IMR-90 (cell line): ENCODE results near the gene ATOSB. TPM values are rescaled to one million over a fixed set of nuclear protein-coding genes. Genes with fewer than 3 reads are reported as not detected.
A peak's percentile ranks its signal among the peaks of the same experiment; 100 is the strongest.

ENCODE experiments used
- ATAC-seq: fragments of 200-7000 bp; cut with Tn5 transposase; 2 replicates; pipeline ENCODE4 v1.9.1; 2020; ENCODE audit warnings: low read depth, mild to moderate bottlenecking, moderate library complexity
- BruUV-seq: library from RNA; stranded (reverse); fragments of 400-500 nt; replicated peaks from 2 replicates; lab custom pipeline; 2021; lab: Mats Ljungman, UMichigan
- CTCF ChIA-PET: fragments of 300-600 bp; formaldehyde crosslinking; extraction: SDS; loops from one replicate; lab custom pipeline; 2021; ENCODE audit warnings: antibody characterized with exemption; lab: Yijun Ruan, JAX
- POLR2A ChIA-PET: fragments of 300-600 bp; sonication (Branson Sonifier 250); formaldehyde crosslinking; loops from one replicate; lab custom pipeline; 2022; ENCODE audit warnings: antibody characterized with exemption; ENCODE audit not compliant: unreplicated experiment; lab: Charles Lee
- DNase-seq: peaks from one replicate; pipeline ENCODE4 v3.0.0; 2013
- H2AFZ ChIP-seq: replicated peaks from 2 replicates; pipeline ENCODE3; 2013; ENCODE audit warnings: low read length, mild to moderate bottlenecking; ENCODE audit not compliant: poor library complexity
- H2AK5ac ChIP-seq: 2 replicates; pipeline ENCODE4 v1.6.1; 2013; ENCODE audit warnings: low read depth, low read length, inconsistent platforms
- H2AK9ac ChIP-seq: replicated peaks from 2 replicates; pipeline ENCODE3; 2013; ENCODE audit warnings: mild to moderate bottlenecking, low read depth, low read length, moderate library complexity; ENCODE audit not compliant: poor library complexity
- H2BK120ac ChIP-seq: 2 replicates; pipeline ENCODE4 v1.6.1; 2013; ENCODE audit warnings: low read depth, low read length, inconsistent platforms
- H2BK15ac ChIP-seq: 3 replicates; pipeline ENCODE4 v1.6.1; 2013; ENCODE audit warnings: low read depth, low read length, inconsistent platforms
- H2BK20ac ChIP-seq: 2 replicates; pipeline ENCODE4 v1.6.1; 2013; ENCODE audit warnings: low read depth, mild to moderate bottlenecking, inconsistent platforms, low read length, moderate library complexity
- H2BK5ac ChIP-seq: 2 replicates; pipeline ENCODE4 v1.6.1; 2013; ENCODE audit warnings: mild to moderate bottlenecking, low read depth, low read length, inconsistent platforms; ENCODE audit not compliant: poor library complexity, severe bottlenecking
- H3K14ac ChIP-seq: replicated peaks from 2 replicates; pipeline ENCODE4 v1.6.1; 2013; ENCODE audit warnings: low read depth, low read length, inconsistent platforms
- H3K18ac ChIP-seq: 2 replicates; pipeline ENCODE4 v1.6.1; 2013; ENCODE audit warnings: low read depth, low read length, control low read depth
- H3K23ac ChIP-seq: 2 replicates; pipeline ENCODE4 v1.6.1; 2013; ENCODE audit warnings: low read depth, low read length, inconsistent platforms
- H3K27ac ChIP-seq: 2 replicates; pipeline ENCODE4 v1.5.1; 2013; ENCODE audit warnings: mild to moderate bottlenecking, control low read depth, low read length; ENCODE audit not compliant: insufficient read depth
- H3K27me3 ChIP-seq: 2 replicates; pipeline ENCODE4 v1.6.1; 2013; ENCODE audit warnings: low read length; ENCODE audit not compliant: control insufficient read depth, insufficient read depth
- H3K36me3 ChIP-seq: 2 replicates; pipeline ENCODE4 v1.6.1; 2013; ENCODE audit warnings: low read length, mixed read lengths; ENCODE audit not compliant: control insufficient read depth, insufficient read depth
- H3K4ac ChIP-seq: 2 replicates; pipeline ENCODE4 v1.6.1; 2013; ENCODE audit warnings: low read depth, low read length, inconsistent platforms
- H3K4me1 ChIP-seq: 2 replicates; pipeline ENCODE4 v1.6.1; 2013; ENCODE audit warnings: low read length, mixed read lengths; ENCODE audit not compliant: control insufficient read depth, insufficient read depth
- H3K4me2 ChIP-seq: 2 replicates; pipeline ENCODE4 v1.6.1; 2013; ENCODE audit warnings: low read depth, mild to moderate bottlenecking, control low read depth, low read length, moderate library complexity
- H3K4me3 ChIP-seq: 2 replicates; pipeline ENCODE4 v1.5.1; 2013; ENCODE audit warnings: low read depth, mild to moderate bottlenecking, control low read depth, low read length, moderate library complexity; ENCODE audit not compliant: insufficient read depth
- H3K56ac ChIP-seq: 2 replicates; pipeline ENCODE4 v1.6.1; 2013; ENCODE audit warnings: low read length, inconsistent platforms; ENCODE audit not compliant: insufficient read depth; ENCODE audit errors: extremely low read depth
- H3K79me1 ChIP-seq, 2 experiments: 2 replicates each; pipeline ENCODE4 v1.6.1; 2013; ENCODE audit warnings: low read length in 2 of 2, inconsistent platforms in 1 of 2, low read depth in 1 of 2
- H3K9ac ChIP-seq: 2 replicates; pipeline ENCODE4 v1.6.1; 2013; ENCODE audit warnings: low read depth, low read length, control low read depth
- H3K9me1 ChIP-seq: 2 replicates; pipeline ENCODE4 v1.6.1; 2013; ENCODE audit warnings: low read length, inconsistent platforms; ENCODE audit not compliant: insufficient read depth
- H3K9me3 ChIP-seq: 2 replicates; pipeline ENCODE4 v1.6.1; 2013; ENCODE audit warnings: low read length; ENCODE audit not compliant: control insufficient read depth, insufficient read depth
- H4K20me1 ChIP-seq: 2 replicates; pipeline ENCODE4 v1.6.1; 2013; ENCODE audit warnings: low read length, inconsistent platforms; ENCODE audit not compliant: insufficient read depth
- H4K5ac ChIP-seq: 2 replicates; pipeline ENCODE4 v1.6.1; 2013; ENCODE audit warnings: mild to moderate bottlenecking, low read depth, low read length, control low read depth
- H4K8ac ChIP-seq, 2 experiments: 2 replicates each; pipeline ENCODE4 v1.6.1; 2013; ENCODE audit warnings: low read depth in 2 of 2, low read length in 2 of 2, control low read depth in 1 of 2, inconsistent platforms in 1 of 2
- H4K91ac ChIP-seq: 2 replicates; pipeline ENCODE4 v1.6.1; 2013; ENCODE audit warnings: low read depth, low read length, inconsistent platforms; ENCODE audit not compliant: insufficient read depth
- BHLHE40 ChIP-seq: fragments of 150-350 bp; IDR thresholded peaks from 2 replicates; pipeline ENCODE4 v1.6.1; 2016; ENCODE audit warnings: mild to moderate bottlenecking, low read depth, low read length
- CEBPB ChIP-seq: IDR thresholded peaks from 2 replicates; pipeline ENCODE4 v1.6.1; 2012; ENCODE audit warnings: low read depth, low read length, improper control_type of control experiment
- ELK1 ChIP-seq: fragments of 150-350 bp; IDR thresholded peaks from 2 replicates; pipeline ENCODE4 v1.6.1; 2016; ENCODE audit warnings: low read depth, mild to moderate bottlenecking, low read length, moderate library complexity, borderline replicate concordance
- MAZ ChIP-seq: IDR thresholded peaks from 2 replicates; pipeline ENCODE4 v1.6.1; 2012; ENCODE audit warnings: low read depth, mild to moderate bottlenecking, low read length, improper control_type of control experiment, moderate library complexity, borderline replicate concordance
- POLR2A ChIP-seq: IDR thresholded peaks from 2 replicates; pipeline ENCODE4 v1.6.1; 2012; ENCODE audit warnings: mild to moderate bottlenecking, low read depth, low read length
- RAD21 ChIP-seq: IDR thresholded peaks from 2 replicates; pipeline ENCODE4 v1.6.1; 2012; ENCODE audit warnings: low read length, improper control_type of control experiment
- WGBS, 2 experiments: methylation state at CpG; one replicate each; pipeline versions ENCODE4 v1.1.5 to v1.1.7; 2013; ENCODE audit warnings: missing lambda C conversion rate in 2 of 2; ENCODE audit not compliant: insufficient read length in 1 of 2; ENCODE audit errors: extremely low coverage in 2 of 2; 5-methylcytosine and 5-hydroxymethylcytosine counted together
- dilution Hi-C: fragments of 300-500 bp; cut with HindIII; formaldehyde crosslinking; loops from one replicate; pipeline ENCODE4 v1.14.3; 2018; ENCODE audit warnings: low sequenced_read_pairs; ENCODE audit not compliant: unreplicated experiment
- in situ Hi-C: fragments of 300-500 bp; cut with MboI; formaldehyde crosslinking; loops from 3 replicates; pipeline ENCODE4 v1.14.3; 2019; ENCODE audit warnings: low sequenced_read_pairs, inconsistent platforms, mixed read lengths
- intact Hi-C: fragments of 100-400 bp; cut with micrococcal nuclease; formaldehyde crosslinking; loops from 2 replicates; pipeline ENCODE4 v1.10.0; 2022
- polyA plus RNA-seq, 3 experiments: library from polyadenylated mRNA; depleted of rRNA; stranded (reverse); fragments of >200 nt; gene quantifications; 2 replicates each; pipeline ENCODE4 v1.2.3, GENCODE V29; 2012; ENCODE audit warnings: low replicate concordance in 1 of 3
- total RNA-seq: library from RNA; depleted of rRNA; stranded (reverse); fragments of >200 nt; gene quantifications from 2 replicates; pipeline ENCODE4 v1.2.3, GENCODE V29; 2012

The ATOSB gene
- total and polyA plus RNA-seq, 2 of the 4 experiments (the other 2 are of a cell fraction) = 12.0 to 40.2 TPM

GRCh38 chr9:35079041-35079425 is 36.6 kb downstream of the ATOSB start:
- 4% methylated on average over 4 of the region's 10 CpGs; no CpG with 5 or more reads in 1 of the 2 experiments for whole genome bisulfite sequencing, 2 experiments

More at GRCh38 chr9:35079041-35079425, 36.6 kb downstream of the ATOSB start:
- intact Hi-C loops = loop anchor here (10.0 kb wide), 1 partner anchor 314 kb away; no protein-coding TSS in a partner anchor
- Histone ChIP-seq H3K56ac (peak overlapping the region; percentile 76; the same call in 1 of the 2 replicates), H3K27me3 (no peaks in the 10 kb centered on the region), H3K4ac (peak overlapping the region; percentile 81), H3K4me3 (peak overlapping the region; percentile 78), H2AK5ac (peak overlapping the region; percentile 70; the same call in 1 of the 2 replicates), H3K27ac (peak overlapping the region; percentile 60), H2BK15ac (no peak overlapping the region), H3K36me3 (no peaks in the 10 kb centered on the region; the same call in 1 of the 2 replicates), H2BK5ac (no peak overlapping the region), H2AFZ (peak overlapping the region; percentile 94), H2BK20ac (no peak overlapping the region), H2BK120ac (no peak overlapping the region), H4K8ac (peak overlapping the region; percentile 20 to 61; a peak in 1 of 4 replicates), H3K23ac (peak overlapping the region; percentile 89), H3K9me1 (peaks cover 10% of the 10 kb centered on the region), H4K5ac (no peak overlapping the region), H3K14ac (peak overlapping the region; percentile 83; the same call in 1 of the 2 replicates), H4K91ac (peak overlapping the region; percentile 54), H4K20me1 (no peaks in the 10 kb centered on the region), H3K4me1 (peaks cover 5% of the 10 kb centered on the region; the same call in 1 of the 2 replicates), H3K4me2 (peak overlapping the region; percentile 98), H3K9ac (peak overlapping the region; percentile 85), H3K9me3 (no peaks in the 10 kb centered on the region), H3K79me1 (peaks cover 14 to 39% of the 10 kb centered on the region in 2 experiments; a peak in 3 of 4 replicates), H3K18ac (no peak overlapping the region), H2AK9ac (peak overlapping the region; percentile 4)
- in situ Hi-C loops = no loop called here
- ChIA-PET POLR2A (interaction anchor here (0.8 to 1.5 kb wide), 4 partner anchors 8 to 35 kb away, joined by 3 to 16 read pairs (median 4); partner anchors contain the start of gene STOML2), CTCF (no interaction called here)
- TF ChIP-seq POLR2A (no peak), BHLHE40 (no peak), ELK1 (no peak), RAD21 (no peak), CEBPB (no peak), MAZ (no peak)
- dilution Hi-C loops = no loop called here
- ATAC-seq = no peak
- DNase-seq = no peak
- BruUV-seq = no TSS peak
